IMR-90 (cell line): Measurements from ENCODE around the gene SUPT3H. TPM values are rescaled to one million over a fixed set of nuclear protein-coding genes. Genes with fewer than 3 reads are reported as not detected.

ENCODE experiments used
- ATAC-seq: fragments of 200-7000 bp; cut with Tn5 transposase; 2 replicates; pipeline ENCODE4 v1.9.1; 2020; ENCODE audit warnings: low read depth, mild to moderate bottlenecking, moderate library complexity
- BruUV-seq: library from RNA; stranded (reverse); fragments of 400-500 nt; replicated peaks from 2 replicates; lab custom pipeline; 2021; lab: Mats Ljungman, UMichigan
- CTCF ChIA-PET: fragments of 300-600 bp; formaldehyde crosslinking; extraction: SDS; loops from one replicate; lab custom pipeline; 2021; ENCODE audit warnings: antibody characterized with exemption; lab: Yijun Ruan, JAX
- POLR2A ChIA-PET: fragments of 300-600 bp; sonication (Branson Sonifier 250); formaldehyde crosslinking; loops from one replicate; lab custom pipeline; 2022; ENCODE audit warnings: antibody characterized with exemption; ENCODE audit not compliant: unreplicated experiment; lab: Charles Lee
- DNase-seq: peaks from one replicate; pipeline ENCODE4 v3.0.0; 2013
- H2AFZ ChIP-seq: replicated peaks from 2 replicates; pipeline ENCODE3; 2013; ENCODE audit warnings: low read length, mild to moderate bottlenecking; ENCODE audit not compliant: poor library complexity
- H2AK5ac ChIP-seq: 2 replicates; pipeline ENCODE4 v1.6.1; 2013; ENCODE audit warnings: low read depth, low read length, inconsistent platforms
- H2AK9ac ChIP-seq: replicated peaks from 2 replicates; pipeline ENCODE3; 2013; ENCODE audit warnings: mild to moderate bottlenecking, low read depth, low read length, moderate library complexity; ENCODE audit not compliant: poor library complexity
- H2BK120ac ChIP-seq: 2 replicates; pipeline ENCODE4 v1.6.1; 2013; ENCODE audit warnings: low read depth, low read length, inconsistent platforms
- H2BK15ac ChIP-seq: 3 replicates; pipeline ENCODE4 v1.6.1; 2013; ENCODE audit warnings: low read depth, low read length, inconsistent platforms
- H2BK20ac ChIP-seq: 2 replicates; pipeline ENCODE4 v1.6.1; 2013; ENCODE audit warnings: low read depth, mild to moderate bottlenecking, inconsistent platforms, low read length, moderate library complexity
- H2BK5ac ChIP-seq: 2 replicates; pipeline ENCODE4 v1.6.1; 2013; ENCODE audit warnings: mild to moderate bottlenecking, low read depth, low read length, inconsistent platforms; ENCODE audit not compliant: poor library complexity, severe bottlenecking
- H3K14ac ChIP-seq: replicated peaks from 2 replicates; pipeline ENCODE4 v1.6.1; 2013; ENCODE audit warnings: low read depth, low read length, inconsistent platforms
- H3K18ac ChIP-seq: 2 replicates; pipeline ENCODE4 v1.6.1; 2013; ENCODE audit warnings: low read depth, low read length, control low read depth
- H3K23ac ChIP-seq: 2 replicates; pipeline ENCODE4 v1.6.1; 2013; ENCODE audit warnings: low read depth, low read length, inconsistent platforms
- H3K27ac ChIP-seq: 2 replicates; pipeline ENCODE4 v1.5.1; 2013; ENCODE audit warnings: mild to moderate bottlenecking, control low read depth, low read length; ENCODE audit not compliant: insufficient read depth
- H3K27me3 ChIP-seq: 2 replicates; pipeline ENCODE4 v1.6.1; 2013; ENCODE audit warnings: low read length; ENCODE audit not compliant: control insufficient read depth, insufficient read depth
- H3K36me3 ChIP-seq: 2 replicates; pipeline ENCODE4 v1.6.1; 2013; ENCODE audit warnings: low read length, mixed read lengths; ENCODE audit not compliant: control insufficient read depth, insufficient read depth
- H3K4ac ChIP-seq: 2 replicates; pipeline ENCODE4 v1.6.1; 2013; ENCODE audit warnings: low read depth, low read length, inconsistent platforms
- H3K4me1 ChIP-seq: 2 replicates; pipeline ENCODE4 v1.6.1; 2013; ENCODE audit warnings: low read length, mixed read lengths; ENCODE audit not compliant: control insufficient read depth, insufficient read depth
- H3K4me2 ChIP-seq: 2 replicates; pipeline ENCODE4 v1.6.1; 2013; ENCODE audit warnings: low read depth, mild to moderate bottlenecking, control low read depth, low read length, moderate library complexity
- H3K4me3 ChIP-seq: 2 replicates; pipeline ENCODE4 v1.5.1; 2013; ENCODE audit warnings: low read depth, mild to moderate bottlenecking, control low read depth, low read length, moderate library complexity; ENCODE audit not compliant: insufficient read depth
- H3K56ac ChIP-seq: 2 replicates; pipeline ENCODE4 v1.6.1; 2013; ENCODE audit warnings: low read length, inconsistent platforms; ENCODE audit not compliant: insufficient read depth; ENCODE audit errors: extremely low read depth
- H3K79me1 ChIP-seq, 2 experiments: 2 replicates each; pipeline ENCODE4 v1.6.1; 2013; ENCODE audit warnings: low read length in 2 of 2, inconsistent platforms in 1 of 2, low read depth in 1 of 2
- H3K9ac ChIP-seq: 2 replicates; pipeline ENCODE4 v1.6.1; 2013; ENCODE audit warnings: low read depth, low read length, control low read depth
- H3K9me1 ChIP-seq: 2 replicates; pipeline ENCODE4 v1.6.1; 2013; ENCODE audit warnings: low read length, inconsistent platforms; ENCODE audit not compliant: insufficient read depth
- H3K9me3 ChIP-seq: 2 replicates; pipeline ENCODE4 v1.6.1; 2013; ENCODE audit warnings: low read length; ENCODE audit not compliant: control insufficient read depth, insufficient read depth
- H4K20me1 ChIP-seq: 2 replicates; pipeline ENCODE4 v1.6.1; 2013; ENCODE audit warnings: low read length, inconsistent platforms; ENCODE audit not compliant: insufficient read depth
- H4K5ac ChIP-seq: 2 replicates; pipeline ENCODE4 v1.6.1; 2013; ENCODE audit warnings: mild to moderate bottlenecking, low read depth, low read length, control low read depth
- H4K8ac ChIP-seq, 2 experiments: 2 replicates each; pipeline ENCODE4 v1.6.1; 2013; ENCODE audit warnings: low read depth in 2 of 2, low read length in 2 of 2, control low read depth in 1 of 2, inconsistent platforms in 1 of 2
- H4K91ac ChIP-seq: 2 replicates; pipeline ENCODE4 v1.6.1; 2013; ENCODE audit warnings: low read depth, low read length, inconsistent platforms; ENCODE audit not compliant: insufficient read depth
- CEBPB ChIP-seq: IDR thresholded peaks from 2 replicates; pipeline ENCODE4 v1.6.1; 2012; ENCODE audit warnings: low read depth, low read length, improper control_type of control experiment
- CHD1 ChIP-seq: IDR thresholded peaks from 2 replicates; pipeline ENCODE4 v1.6.1; 2012; ENCODE audit warnings: low read depth, low read length, improper control_type of control experiment
- CTCF ChIP-seq: conservative IDR thresholded peaks from 2 replicates; pipeline ENCODE4 v1.5.1; 2012; ENCODE audit warnings: mild to moderate bottlenecking, low read depth, low read length, improper control_type of control experiment
- FOS ChIP-seq: fragments of 150-350 bp; IDR thresholded peaks from 2 replicates; pipeline ENCODE4 v1.6.1; 2016; ENCODE audit warnings: low read depth, low read length
- MAFK ChIP-seq: IDR thresholded peaks from 2 replicates; pipeline ENCODE4 v1.6.1; 2012; ENCODE audit warnings: low read depth, low read length, improper control_type of control experiment
- MAZ ChIP-seq: IDR thresholded peaks from 2 replicates; pipeline ENCODE4 v1.6.1; 2012; ENCODE audit warnings: low read depth, mild to moderate bottlenecking, low read length, improper control_type of control experiment, moderate library complexity, borderline replicate concordance
- MXI1 ChIP-seq: IDR thresholded peaks from 2 replicates; pipeline ENCODE4 v1.6.1; 2012; ENCODE audit warnings: low read depth, mild to moderate bottlenecking, low read length, moderate library complexity, borderline replicate concordance
- NFE2L2 ChIP-seq: fragments of 150-350 bp; IDR thresholded peaks from 2 replicates; pipeline ENCODE4 v1.6.1; 2016; ENCODE audit warnings: low read depth, mild to moderate bottlenecking, low read length
- POLR2A ChIP-seq: IDR thresholded peaks from 2 replicates; pipeline ENCODE4 v1.6.1; 2012; ENCODE audit warnings: mild to moderate bottlenecking, low read depth, low read length
- RAD21 ChIP-seq: IDR thresholded peaks from 2 replicates; pipeline ENCODE4 v1.6.1; 2012; ENCODE audit warnings: low read length, improper control_type of control experiment
- RFX5 ChIP-seq: IDR thresholded peaks from 2 replicates; pipeline ENCODE4 v1.8.0; 2012; ENCODE audit warnings: low read depth, mild to moderate bottlenecking, low read length, moderate library complexity
- SMC3 ChIP-seq: fragments of 150-350 bp; IDR thresholded peaks from 2 replicates; pipeline ENCODE4 v1.6.1; 2016; ENCODE audit warnings: low read depth, mild to moderate bottlenecking, antibody characterized with exemption, low read length, moderate library complexity
- USF2 ChIP-seq: fragments of 150-350 bp; IDR thresholded peaks from 2 replicates; pipeline ENCODE4 v1.6.1; 2017; ENCODE audit warnings: mild to moderate bottlenecking, antibody characterized with exemption, low read length, low read depth
- WGBS, 2 experiments: methylation state at CpG; one replicate each; pipeline versions ENCODE4 v1.1.5 to v1.1.7; 2013; ENCODE audit warnings: missing lambda C conversion rate in 2 of 2; ENCODE audit not compliant: insufficient read length in 1 of 2; ENCODE audit errors: extremely low coverage in 2 of 2; 5-methylcytosine and 5-hydroxymethylcytosine counted together
- dilution Hi-C: fragments of 300-500 bp; cut with HindIII; formaldehyde crosslinking; loops from one replicate; pipeline ENCODE4 v1.14.3; 2018; ENCODE audit warnings: low sequenced_read_pairs; ENCODE audit not compliant: unreplicated experiment
- in situ Hi-C: fragments of 300-500 bp; cut with MboI; formaldehyde crosslinking; loops from 3 replicates; pipeline ENCODE4 v1.14.3; 2019; ENCODE audit warnings: low sequenced_read_pairs, inconsistent platforms, mixed read lengths
- intact Hi-C: fragments of 100-400 bp; cut with micrococcal nuclease; formaldehyde crosslinking; loops from 2 replicates; pipeline ENCODE4 v1.10.0; 2022
- polyA plus RNA-seq, 3 experiments: library from polyadenylated mRNA; depleted of rRNA; stranded (reverse); fragments of >200 nt; gene quantifications; 2 replicates each; pipeline ENCODE4 v1.2.3, GENCODE V29; 2012; ENCODE audit warnings: low replicate concordance in 1 of 3
- total RNA-seq: library from RNA; depleted of rRNA; stranded (reverse); fragments of >200 nt; gene quantifications from 2 replicates; pipeline ENCODE4 v1.2.3, GENCODE V29; 2012

Gene SUPT3H
- total and polyA plus RNA-seq, 2 of the 4 experiments (the other 2 are of a cell fraction) = 4.5 to 5.0 TPM

GRCh38 chr6:45323656-45324224 is 54.0 kb downstream of the SUPT3H start:
- H3K4me3 ChIP-seq = no peak overlapping the region
- peaks cover 4% of the 10 kb centered on the region for H3K4me1 ChIP-seq
- H3K14ac ChIP-seq = no peak overlapping the region
- H2AK9ac ChIP-seq = no peak overlapping the region
- ATAC-seq = no peak
- DNase-seq = no peak
- no peak overlapping the region for H2BK15ac ChIP-seq
- H4K20me1 ChIP-seq = no peaks in the 10 kb centered on the region
- H4K5ac ChIP-seq = no peak overlapping the region
- in situ Hi-C loops = no loop called here
- no CpG with 5 or more reads among the region's 3 CpGs for WGBS, 2 experiments
- no peaks in the 10 kb centered on the region for H3K36me3 ChIP-seq
- no peak overlapping the region for H4K8ac ChIP-seq
- H3K4me2 ChIP-seq = no peak overlapping the region; the same call in 1 of the 2 replicates
- H3K27ac ChIP-seq = no peak overlapping the region
- H3K56ac ChIP-seq = no peak overlapping the region
- H2BK120ac ChIP-seq = no peak overlapping the region
- H2BK5ac ChIP-seq = no peak overlapping the region
- TF ChIP-seq FOS (no peak), POLR2A (no peak), MAFK (no peak), RFX5 (no peak), NFE2L2 (no peak), CTCF (no peak), MXI1 (no peak), MAZ (no peak), RAD21 (no peak), SMC3 (no peak), USF2 (no peak), CEBPB (no peak), CHD1 (no peak)
- H3K23ac ChIP-seq = no peak overlapping the region
- ChIA-PET CTCF (interaction anchor here (0.6 kb wide), 1 partner anchor 12 kb away, joined by 3 read pairs; no protein-coding TSS in a partner anchor), POLR2A (no interaction called here)
- no peak overlapping the region for H4K91ac ChIP-seq
- H3K9me3 ChIP-seq = no peaks in the 10 kb centered on the region
- H3K9me1 ChIP-seq = no peaks in the 10 kb centered on the region
- no peaks in the 10 kb centered on the region for H3K27me3 ChIP-seq
- no peak overlapping the region for H3K9ac ChIP-seq
- no peaks in the 10 kb centered on the region for H3K79me1 ChIP-seq
- no peak overlapping the region for H3K4ac ChIP-seq
- intact Hi-C loops = no loop called here
- BruUV-seq = no TSS peak
- no peak overlapping the region for H3K18ac ChIP-seq
- no peak overlapping the region for H2AFZ ChIP-seq
- dilution Hi-C loops = no loop called here
- no peak overlapping the region for H2BK20ac ChIP-seq
- no peak overlapping the region for H2AK5ac ChIP-seq
